IMR-90 (cell line): Measurements from ENCODE around the gene TOGARAM2. TPM values are rescaled to one million over a fixed set of nuclear protein-coding genes. Genes with fewer than 3 reads are reported as not detected.
A peak's percentile ranks its signal among the peaks of the same experiment; 100 is the strongest.

ENCODE experiments used
- ATAC-seq: fragments of 200-7000 bp; cut with Tn5 transposase; 2 replicates; pipeline ENCODE4 v1.9.1; 2020; ENCODE audit warnings: low read depth, mild to moderate bottlenecking, moderate library complexity
- BruUV-seq: library from RNA; stranded (reverse); fragments of 400-500 nt; replicated peaks from 2 replicates; lab custom pipeline; 2021; lab: Mats Ljungman, UMichigan
- CTCF ChIA-PET: fragments of 300-600 bp; formaldehyde crosslinking; extraction: SDS; loops from one replicate; lab custom pipeline; 2021; ENCODE audit warnings: antibody characterized with exemption; lab: Yijun Ruan, JAX
- POLR2A ChIA-PET: fragments of 300-600 bp; sonication (Branson Sonifier 250); formaldehyde crosslinking; loops from one replicate; lab custom pipeline; 2022; ENCODE audit warnings: antibody characterized with exemption; ENCODE audit not compliant: unreplicated experiment; lab: Charles Lee
- DNase-seq: peaks from one replicate; pipeline ENCODE4 v3.0.0; 2013
- H2AFZ ChIP-seq: replicated peaks from 2 replicates; pipeline ENCODE3; 2013; ENCODE audit warnings: low read length, mild to moderate bottlenecking; ENCODE audit not compliant: poor library complexity
- H2AK5ac ChIP-seq: 2 replicates; pipeline ENCODE4 v1.6.1; 2013; ENCODE audit warnings: low read depth, low read length, inconsistent platforms
- H2AK9ac ChIP-seq: replicated peaks from 2 replicates; pipeline ENCODE3; 2013; ENCODE audit warnings: mild to moderate bottlenecking, low read depth, low read length, moderate library complexity; ENCODE audit not compliant: poor library complexity
- H2BK120ac ChIP-seq: 2 replicates; pipeline ENCODE4 v1.6.1; 2013; ENCODE audit warnings: low read depth, low read length, inconsistent platforms
- H2BK15ac ChIP-seq: 3 replicates; pipeline ENCODE4 v1.6.1; 2013; ENCODE audit warnings: low read depth, low read length, inconsistent platforms
- H2BK20ac ChIP-seq: 2 replicates; pipeline ENCODE4 v1.6.1; 2013; ENCODE audit warnings: low read depth, mild to moderate bottlenecking, inconsistent platforms, low read length, moderate library complexity
- H2BK5ac ChIP-seq: 2 replicates; pipeline ENCODE4 v1.6.1; 2013; ENCODE audit warnings: mild to moderate bottlenecking, low read depth, low read length, inconsistent platforms; ENCODE audit not compliant: poor library complexity, severe bottlenecking
- H3K14ac ChIP-seq: replicated peaks from 2 replicates; pipeline ENCODE4 v1.6.1; 2013; ENCODE audit warnings: low read depth, low read length, inconsistent platforms
- H3K18ac ChIP-seq: 2 replicates; pipeline ENCODE4 v1.6.1; 2013; ENCODE audit warnings: low read depth, low read length, control low read depth
- H3K23ac ChIP-seq: 2 replicates; pipeline ENCODE4 v1.6.1; 2013; ENCODE audit warnings: low read depth, low read length, inconsistent platforms
- H3K27ac ChIP-seq: 2 replicates; pipeline ENCODE4 v1.5.1; 2013; ENCODE audit warnings: mild to moderate bottlenecking, control low read depth, low read length; ENCODE audit not compliant: insufficient read depth
- H3K27me3 ChIP-seq: 2 replicates; pipeline ENCODE4 v1.6.1; 2013; ENCODE audit warnings: low read length; ENCODE audit not compliant: control insufficient read depth, insufficient read depth
- H3K36me3 ChIP-seq: 2 replicates; pipeline ENCODE4 v1.6.1; 2013; ENCODE audit warnings: low read length, mixed read lengths; ENCODE audit not compliant: control insufficient read depth, insufficient read depth
- H3K4ac ChIP-seq: 2 replicates; pipeline ENCODE4 v1.6.1; 2013; ENCODE audit warnings: low read depth, low read length, inconsistent platforms
- H3K4me1 ChIP-seq: 2 replicates; pipeline ENCODE4 v1.6.1; 2013; ENCODE audit warnings: low read length, mixed read lengths; ENCODE audit not compliant: control insufficient read depth, insufficient read depth
- H3K4me2 ChIP-seq: 2 replicates; pipeline ENCODE4 v1.6.1; 2013; ENCODE audit warnings: low read depth, mild to moderate bottlenecking, control low read depth, low read length, moderate library complexity
- H3K4me3 ChIP-seq: 2 replicates; pipeline ENCODE4 v1.5.1; 2013; ENCODE audit warnings: low read depth, mild to moderate bottlenecking, control low read depth, low read length, moderate library complexity; ENCODE audit not compliant: insufficient read depth
- H3K56ac ChIP-seq: 2 replicates; pipeline ENCODE4 v1.6.1; 2013; ENCODE audit warnings: low read length, inconsistent platforms; ENCODE audit not compliant: insufficient read depth; ENCODE audit errors: extremely low read depth
- H3K79me1 ChIP-seq, 2 experiments: 2 replicates each; pipeline ENCODE4 v1.6.1; 2013; ENCODE audit warnings: low read length in 2 of 2, inconsistent platforms in 1 of 2, low read depth in 1 of 2
- H3K9ac ChIP-seq: 2 replicates; pipeline ENCODE4 v1.6.1; 2013; ENCODE audit warnings: low read depth, low read length, control low read depth
- H3K9me1 ChIP-seq: 2 replicates; pipeline ENCODE4 v1.6.1; 2013; ENCODE audit warnings: low read length, inconsistent platforms; ENCODE audit not compliant: insufficient read depth
- H3K9me3 ChIP-seq: 2 replicates; pipeline ENCODE4 v1.6.1; 2013; ENCODE audit warnings: low read length; ENCODE audit not compliant: control insufficient read depth, insufficient read depth
- H4K20me1 ChIP-seq: 2 replicates; pipeline ENCODE4 v1.6.1; 2013; ENCODE audit warnings: low read length, inconsistent platforms; ENCODE audit not compliant: insufficient read depth
- H4K5ac ChIP-seq: 2 replicates; pipeline ENCODE4 v1.6.1; 2013; ENCODE audit warnings: mild to moderate bottlenecking, low read depth, low read length, control low read depth
- H4K8ac ChIP-seq, 2 experiments: 2 replicates each; pipeline ENCODE4 v1.6.1; 2013; ENCODE audit warnings: low read depth in 2 of 2, low read length in 2 of 2, control low read depth in 1 of 2, inconsistent platforms in 1 of 2
- H4K91ac ChIP-seq: 2 replicates; pipeline ENCODE4 v1.6.1; 2013; ENCODE audit warnings: low read depth, low read length, inconsistent platforms; ENCODE audit not compliant: insufficient read depth
- BHLHE40 ChIP-seq: fragments of 150-350 bp; IDR thresholded peaks from 2 replicates; pipeline ENCODE4 v1.6.1; 2016; ENCODE audit warnings: mild to moderate bottlenecking, low read depth, low read length
- CEBPB ChIP-seq: IDR thresholded peaks from 2 replicates; pipeline ENCODE4 v1.6.1; 2012; ENCODE audit warnings: low read depth, low read length, improper control_type of control experiment
- MAZ ChIP-seq: IDR thresholded peaks from 2 replicates; pipeline ENCODE4 v1.6.1; 2012; ENCODE audit warnings: low read depth, mild to moderate bottlenecking, low read length, improper control_type of control experiment, moderate library complexity, borderline replicate concordance
- WGBS, 2 experiments: methylation state at CpG; one replicate each; pipeline versions ENCODE4 v1.1.5 to v1.1.7; 2013; ENCODE audit warnings: missing lambda C conversion rate in 2 of 2; ENCODE audit not compliant: insufficient read length in 1 of 2; ENCODE audit errors: extremely low coverage in 2 of 2; 5-methylcytosine and 5-hydroxymethylcytosine counted together
- dilution Hi-C: fragments of 300-500 bp; cut with HindIII; formaldehyde crosslinking; loops from one replicate; pipeline ENCODE4 v1.14.3; 2018; ENCODE audit warnings: low sequenced_read_pairs; ENCODE audit not compliant: unreplicated experiment
- in situ Hi-C: fragments of 300-500 bp; cut with MboI; formaldehyde crosslinking; loops from 3 replicates; pipeline ENCODE4 v1.14.3; 2019; ENCODE audit warnings: low sequenced_read_pairs, inconsistent platforms, mixed read lengths
- intact Hi-C: fragments of 100-400 bp; cut with micrococcal nuclease; formaldehyde crosslinking; loops from 2 replicates; pipeline ENCODE4 v1.10.0; 2022
- polyA plus RNA-seq, 3 experiments: library from polyadenylated mRNA; depleted of rRNA; stranded (reverse); fragments of >200 nt; gene quantifications; 2 replicates each; pipeline ENCODE4 v1.2.3, GENCODE V29; 2012; ENCODE audit warnings: low replicate concordance in 1 of 3
- total RNA-seq: library from RNA; depleted of rRNA; stranded (reverse); fragments of >200 nt; gene quantifications from 2 replicates; pipeline ENCODE4 v1.2.3, GENCODE V29; 2012
- TF ChIP-seq, protein P1 (sequence below): fragments of 150-350 bp; IDR thresholded peaks from 2 replicates; pipeline ENCODE4 v1.6.1; 2016; ENCODE audit warnings: low read depth, mild to moderate bottlenecking, low read length, moderate library complexity, borderline replicate concordance
- TF ChIP-seq, protein P2 (sequence below): conservative IDR thresholded peaks from 2 replicates; pipeline ENCODE4 v1.5.1; 2012; ENCODE audit warnings: mild to moderate bottlenecking, low read depth, low read length, improper control_type of control experiment

The TOGARAM2 gene
- total and polyA plus RNA-seq, 2 of the 4 experiments (the other 2 are of a cell fraction) = under 0.01 to 0.38 TPM

DNA sequence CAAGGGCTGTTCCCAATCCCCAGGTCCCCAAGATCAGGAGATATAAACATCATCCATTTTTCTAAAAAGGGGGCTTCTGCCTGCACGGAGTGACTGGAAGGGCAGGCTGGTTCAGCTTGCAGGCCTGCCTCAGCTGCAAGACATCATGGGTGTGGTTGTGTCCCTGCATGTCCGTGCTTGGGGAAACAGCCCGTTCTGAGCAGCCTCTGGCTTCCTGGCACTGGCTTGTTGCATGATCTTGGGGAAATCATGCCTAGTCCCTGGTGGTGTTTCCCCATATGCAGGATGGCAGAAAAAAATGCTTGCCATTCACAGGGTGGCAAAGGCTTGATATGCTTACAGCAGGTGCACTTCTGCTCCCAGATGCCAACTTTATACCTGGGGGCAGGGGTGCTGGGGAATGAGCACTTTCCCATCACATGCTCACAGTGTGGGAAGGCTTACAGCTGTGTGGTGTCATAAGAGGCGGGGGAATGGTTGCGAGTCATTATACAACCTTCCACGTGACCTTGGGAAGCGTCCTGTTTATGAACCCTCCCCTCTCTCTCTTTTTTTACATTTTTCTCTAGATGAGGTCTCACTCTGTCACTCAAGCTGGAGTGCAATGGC lies 86.0 kb downstream of the TOGARAM2 start:
- no peaks in the 10 kb centered on the region for H3K36me3 ChIP-seq
- no peak for TF ChIP-seq MAZ
- TF ChIP-seq, protein P1, sequence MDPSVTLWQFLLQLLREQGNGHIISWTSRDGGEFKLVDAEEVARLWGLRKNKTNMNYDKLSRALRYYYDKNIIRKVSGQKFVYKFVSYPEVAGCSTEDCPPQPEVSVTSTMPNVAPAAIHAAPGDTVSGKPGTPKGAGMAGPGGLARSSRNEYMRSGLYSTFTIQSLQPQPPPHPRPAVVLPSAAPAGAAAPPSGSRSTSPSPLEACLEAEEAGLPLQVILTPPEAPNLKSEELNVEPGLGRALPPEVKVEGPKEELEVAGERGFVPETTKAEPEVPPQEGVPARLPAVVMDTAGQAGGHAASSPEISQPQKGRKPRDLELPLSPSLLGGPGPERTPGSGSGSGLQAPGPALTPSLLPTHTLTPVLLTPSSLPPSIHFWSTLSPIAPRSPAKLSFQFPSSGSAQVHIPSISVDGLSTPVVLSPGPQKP = no peak
- TF ChIP-seq CEBPB = no peak
- TF ChIP-seq BHLHE40 = no peak
- TF ChIP-seq, protein P2, sequence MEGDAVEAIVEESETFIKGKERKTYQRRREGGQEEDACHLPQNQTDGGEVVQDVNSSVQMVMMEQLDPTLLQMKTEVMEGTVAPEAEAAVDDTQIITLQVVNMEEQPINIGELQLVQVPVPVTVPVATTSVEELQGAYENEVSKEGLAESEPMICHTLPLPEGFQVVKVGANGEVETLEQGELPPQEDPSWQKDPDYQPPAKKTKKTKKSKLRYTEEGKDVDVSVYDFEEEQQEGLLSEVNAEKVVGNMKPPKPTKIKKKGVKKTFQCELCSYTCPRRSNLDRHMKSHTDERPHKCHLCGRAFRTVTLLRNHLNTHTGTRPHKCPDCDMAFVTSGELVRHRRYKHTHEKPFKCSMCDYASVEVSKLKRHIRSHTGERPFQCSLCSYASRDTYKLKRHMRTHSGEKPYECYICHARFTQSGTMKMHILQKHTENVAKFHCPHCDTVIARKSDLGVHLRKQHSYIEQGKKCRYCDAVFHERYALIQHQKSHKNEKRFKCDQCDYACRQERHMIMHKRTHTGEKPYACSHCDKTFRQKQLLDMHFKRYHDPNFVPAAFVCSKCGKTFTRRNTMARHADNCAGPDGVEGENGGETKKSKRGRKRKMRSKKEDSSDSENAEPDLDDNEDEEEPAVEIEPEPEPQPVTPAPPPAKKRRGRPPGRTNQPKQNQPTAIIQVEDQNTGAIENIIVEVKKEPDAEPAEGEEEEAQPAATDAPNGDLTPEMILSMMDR = no peak
- no peak overlapping the region for H3K56ac ChIP-seq
- no peaks in the 10 kb centered on the region; the same call in none of the 2 replicates for H3K27me3 ChIP-seq
- ChIA-PET CTCF (interaction anchor here (1.1 kb wide), 1 partner anchor 13 kb away, joined by 3 read pairs; no protein-coding TSS in a partner anchor), POLR2A (no interaction called here)
- H2AFZ ChIP-seq = no peak overlapping the region
- no peak overlapping the region for H2BK15ac ChIP-seq
- no TSS peak for BruUV-seq
- H4K8ac ChIP-seq = no peak overlapping the region
- no peaks in the 10 kb centered on the region for H3K9me1 ChIP-seq
- ATAC-seq = no peak
- H3K27ac ChIP-seq = no peak overlapping the region
- no peak overlapping the region for H2AK9ac ChIP-seq
- H2AK5ac ChIP-seq = no peak overlapping the region
- no peaks in the 10 kb centered on the region for H3K9me3 ChIP-seq
- in situ Hi-C loops (no loop called here), intact Hi-C loops (no loop called here), dilution Hi-C loops (no loop called here)
- H2BK5ac ChIP-seq = no peak overlapping the region
- H3K14ac ChIP-seq = no peak overlapping the region
- no peak overlapping the region for H3K23ac ChIP-seq
- H2BK20ac ChIP-seq = no peak overlapping the region
- H3K4me3 ChIP-seq = no peak overlapping the region
- no peaks in the 10 kb centered on the region for H3K79me1 ChIP-seq
- no peak overlapping the region for H2BK120ac ChIP-seq
- 90% methylated on average over 2 of the region's 7 CpGs; no CpG with 5 or more reads in 1 of the 2 experiments for WGBS, 2 experiments
- H4K5ac ChIP-seq = no peak overlapping the region
- H3K18ac ChIP-seq = no peak overlapping the region
- no peaks in the 10 kb centered on the region for H4K20me1 ChIP-seq
- peaks cover 7% of the 10 kb centered on the region; the same call in 1 of the 2 replicates for H3K4me1 ChIP-seq
- peak; percentile 14 for DNase-seq
- no peak overlapping the region for H4K91ac ChIP-seq
- no peak overlapping the region for H3K4ac ChIP-seq
- H3K4me2 ChIP-seq = no peak overlapping the region
- H3K9ac ChIP-seq = no peak overlapping the region
